Stimulated activated CD4-positive, alpha-beta T cell treated with anti-CD3 and anti-CD28 coated beads, TNF-alpha, amount 100 ng/mL, for 24 hours (primary cell): ENCODE data around the gene APMAP.

ENCODE experiments used
- DNase-seq, 3 experiments: peaks; one replicate each; pipeline ENCODE4 v3.0.0-alpha.2; 2020; ENCODE audit warnings: low read depth in 3 of 3

APMAP gene

GRCh38 chr20:24966317-24967012, 26.1 kb downstream of the APMAP start:
- no peak for DNase-seq

GRCh38 chr20:24965065-24965919, 27.3 kb downstream of the APMAP start:
- DNase-seq: no peak

- DNase-seq: no peak
Observed at GRCh38 chr20:24964506-24964840, 28.1 kb downstream of the APMAP start.

GRCh38 chr20:24963672-24964505, 28.7 kb downstream of the APMAP start:
- DNase-seq: no peak

- no peak for DNase-seq
Observed at GRCh38 chr20:24962510-24962909, 30.0 kb downstream of the APMAP start.

- DNase-seq: no peak
Observed at GRCh38 chr20:24962182-24962492, 30.4 kb downstream of the APMAP start.

GRCh38 chr20:24961384-24962181, 31.0 kb downstream of the APMAP start:
- DNase-seq: no peak

- no peak for DNase-seq
Observed at GRCh38 chr20:24960861-24961260, 31.7 kb downstream of the APMAP start.

- DNase-seq: no peak
Observed at GRCh38 chr20:24960302-24960801, 32.2 kb downstream of the APMAP start.

- DNase-seq: no peak
Observed at GRCh38 chr20:24959591-24960301, 32.8 kb downstream of the APMAP start.

GRCh38 chr20:24958506-24959385, 33.8 kb downstream of the APMAP start:
- DNase-seq: no peak

GRCh38 chr20:24957326-24958016, 35.1 kb downstream of the APMAP start:
- no peak for DNase-seq

GRCh38 chr20:24956001-24956841, 36.3 kb downstream of the APMAP start:
- no peak for DNase-seq

- no peak for DNase-seq
Observed at GRCh38 chr20:24955045-24955444, 37.5 kb downstream of the APMAP start.

- DNase-seq: no peak
Observed at GRCh38 chr20:24954566-24954965, 38.0 kb downstream of the APMAP start.

GRCh38 chr20:24954151-24954550, 38.4 kb downstream of the APMAP start:
- no peak for DNase-seq

GRCh38 chr20:24953621-24954133, 38.9 kb downstream of the APMAP start:
- no peak for DNase-seq

GRCh38 chr20:24953209-24953575, 39.4 kb downstream of the APMAP start:
- no peak for DNase-seq
